ENCODE data around the gene NUBPL.
"Not testable (repeated sequence)": the region's sequence is repeated elsewhere in the genome, so short reads cannot be mapped to it uniquely, and the experiment has no call there.

The NUBPL gene

DNA sequence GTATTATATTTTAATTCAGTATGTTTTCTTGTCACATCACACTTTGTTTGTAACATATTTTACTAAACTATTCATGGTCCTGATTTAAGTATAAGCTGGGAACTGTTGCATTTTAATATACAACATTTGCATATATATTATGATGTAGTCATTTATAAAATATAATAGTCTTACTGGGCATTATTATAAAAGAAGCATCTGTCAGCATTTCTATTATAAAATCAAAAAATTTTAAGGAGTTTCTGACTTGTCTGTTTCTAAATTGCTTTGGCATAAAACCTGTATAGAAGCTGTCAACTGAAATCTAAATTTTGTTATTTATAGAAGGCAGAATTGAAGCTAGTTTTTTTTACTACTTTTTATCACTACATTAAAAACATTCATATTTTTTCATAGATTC lies 166.6 kb downstream of the NUBPL start:
- DNase-seq (ENCODE audit: low read depth in 1 of 2, low spot score in 1 of 2), result no peak

DNA sequence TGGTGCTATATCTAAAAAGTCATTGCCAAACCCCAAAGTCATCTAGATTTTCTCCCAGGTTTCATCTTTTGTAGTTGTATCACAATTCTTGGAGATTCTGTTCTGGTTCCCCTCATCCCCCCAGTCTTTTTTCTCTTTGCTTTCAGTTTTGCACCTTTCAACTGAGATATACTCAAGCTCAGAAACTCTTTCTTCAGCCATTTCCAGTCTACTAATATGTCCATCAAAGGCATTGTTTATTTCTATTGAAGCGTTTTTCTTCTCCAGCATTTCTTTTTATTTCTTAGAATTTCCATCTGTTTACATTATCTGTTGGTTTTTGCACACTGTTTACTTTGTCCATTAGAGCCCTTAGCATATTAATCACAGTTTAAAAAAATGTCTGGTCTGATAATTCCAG lies 179.5 kb downstream of the NUBPL start:
- DNase-seq (ENCODE audit: low read depth in 1 of 2, low spot score in 1 of 2), result no peak

DNA sequence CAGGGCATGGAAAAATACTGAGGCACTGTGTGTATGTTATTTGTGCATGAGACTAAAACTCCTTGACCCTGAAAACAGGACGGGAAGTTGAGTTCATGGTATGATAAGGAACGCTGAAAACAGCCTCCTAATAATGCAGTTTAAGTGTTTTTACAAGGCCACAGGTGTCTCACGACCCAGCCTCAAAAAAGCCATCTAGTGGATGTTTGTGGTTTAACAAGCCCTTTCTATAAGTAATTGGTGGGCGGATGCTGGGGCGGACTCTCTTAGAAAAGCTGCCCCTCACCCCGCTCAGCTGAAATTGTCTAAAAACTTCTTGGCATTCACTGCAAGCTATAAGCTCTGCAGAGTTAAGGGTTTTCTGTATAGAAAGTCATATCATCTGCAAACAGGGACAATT lies 184.5 kb downstream of the NUBPL start:
- no peak for DNase-seq (ENCODE audit: low read depth in 1 of 2, low spot score in 1 of 2)

DNA sequence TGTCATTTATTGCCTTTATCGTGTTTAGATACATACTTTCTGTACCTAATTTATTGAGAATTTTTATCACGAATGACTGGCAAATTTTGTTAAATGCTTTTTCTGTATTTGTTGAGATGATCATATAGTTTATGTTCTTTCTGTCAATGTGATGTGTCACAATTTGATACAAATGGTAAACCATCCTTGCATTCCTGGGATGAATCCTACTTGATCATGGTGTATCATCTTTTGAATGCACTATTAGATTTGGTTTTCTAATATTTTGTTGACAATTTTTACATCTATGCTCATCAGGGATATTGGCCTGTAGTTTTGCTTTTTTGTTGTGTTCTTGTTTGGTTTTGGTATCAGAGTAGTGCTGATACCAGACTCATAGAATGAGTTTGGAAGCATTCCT lies 185.1 kb downstream of the NUBPL start:
- DNase-seq (ENCODE audit: low read depth in 1 of 2, low spot score in 1 of 2), result no peak

DNA sequence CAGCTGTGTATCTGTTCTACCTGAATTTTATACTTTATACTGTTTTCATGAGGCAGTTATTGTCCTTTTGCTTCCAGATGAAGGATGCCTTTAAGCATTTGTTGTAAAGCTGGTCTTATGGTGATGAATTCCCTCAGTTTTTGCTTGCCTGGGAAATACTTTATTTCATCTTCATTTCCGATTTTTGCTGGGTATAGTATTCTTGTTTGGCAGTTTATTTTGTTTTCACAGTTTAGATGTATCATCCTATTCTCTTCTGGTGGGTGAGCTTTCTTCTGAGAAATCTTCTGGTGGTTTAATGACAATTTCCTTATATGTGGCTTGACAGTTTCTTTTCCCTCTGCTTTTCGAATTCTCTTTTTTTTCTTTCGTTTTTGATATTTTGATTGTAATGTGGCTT lies 188.1 kb downstream of the NUBPL start:
- no peak for DNase-seq (ENCODE audit: low read depth in 1 of 2, low spot score in 1 of 2)

DNA sequence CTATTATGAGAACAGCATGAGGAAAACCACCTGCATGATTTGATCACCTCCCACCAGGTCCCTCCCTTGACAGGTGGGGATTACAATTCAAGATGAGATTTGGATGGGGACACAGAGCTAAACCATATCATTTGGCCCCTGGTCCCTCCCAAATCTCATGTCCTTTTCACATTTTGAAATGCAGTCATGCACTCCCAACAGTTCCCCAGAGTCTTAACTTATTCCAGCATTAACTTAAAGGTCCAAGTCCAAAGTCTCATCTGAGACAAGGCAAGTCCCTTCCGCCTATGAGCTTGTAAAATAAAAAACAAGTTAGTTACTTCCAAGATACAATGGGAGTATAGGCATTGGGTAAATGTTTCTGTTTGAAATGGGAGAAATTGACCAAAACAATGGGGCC lies 189.8 kb downstream of the NUBPL start:
- DNase-seq (ENCODE audit: low read depth in 1 of 2, low spot score in 1 of 2), result not testable (repeated sequence)

DNA sequence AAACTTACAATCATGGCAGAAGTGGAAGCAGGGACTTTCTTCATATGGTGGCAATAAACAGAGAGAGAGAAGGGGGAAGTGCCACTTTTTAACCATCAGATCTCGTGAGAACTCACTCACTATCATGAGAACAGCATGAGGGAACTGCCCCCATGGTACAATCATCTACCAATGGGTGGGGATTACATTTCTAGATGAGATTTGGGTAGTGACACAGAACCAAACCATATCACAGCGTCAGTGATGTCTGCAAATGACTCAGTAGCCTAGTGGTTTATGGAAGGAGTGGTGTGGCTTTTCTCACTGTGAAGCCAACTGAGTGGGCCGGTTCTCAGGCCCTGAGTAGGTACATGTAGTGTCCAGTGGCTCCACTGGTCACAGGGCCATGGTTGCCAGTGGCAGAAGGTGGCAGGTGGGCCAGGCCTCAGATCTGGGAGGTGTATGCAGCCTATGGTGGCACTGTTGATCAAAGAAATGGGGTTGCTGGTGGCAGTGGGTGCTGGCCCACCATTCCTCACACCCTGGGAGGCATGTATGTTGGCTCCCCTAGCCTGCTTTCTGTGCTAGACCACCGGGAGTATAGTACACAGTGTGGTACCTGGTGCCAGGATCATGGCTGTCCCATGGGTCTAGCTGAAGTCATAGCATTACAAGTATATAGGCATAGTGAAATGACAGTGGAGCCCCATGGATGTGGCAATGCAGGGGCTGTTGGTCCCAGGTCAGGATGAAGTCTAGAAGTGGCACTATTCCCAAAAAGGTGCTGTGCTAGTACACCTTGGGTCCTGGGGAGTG lies 191.9 kb downstream of the NUBPL start:
- DNase-seq (ENCODE audit: low read depth in 1 of 2, low spot score in 1 of 2), result no peak

DNA sequence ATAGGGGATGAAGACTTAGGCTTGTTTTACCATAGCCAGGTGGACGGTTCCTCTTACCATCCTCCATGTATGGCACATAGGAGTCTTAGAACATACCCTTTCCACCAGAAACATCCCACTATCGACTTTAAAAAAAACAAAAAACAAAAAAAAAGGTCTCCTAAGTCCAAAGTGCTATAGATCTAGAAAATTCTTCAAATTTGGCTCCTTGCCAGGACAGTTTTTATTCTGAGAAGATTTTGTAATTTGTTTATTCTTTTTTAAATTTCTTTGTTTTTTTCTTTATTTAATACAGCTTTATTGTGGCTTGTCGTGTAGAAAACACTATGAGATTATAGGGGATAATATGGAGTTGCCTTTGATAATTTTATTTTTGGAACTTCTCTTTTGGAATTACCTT lies 197.7 kb downstream of the NUBPL start:
- DNase-seq (ENCODE audit: low read depth in 1 of 2, low spot score in 1 of 2), result no peak

DNA sequence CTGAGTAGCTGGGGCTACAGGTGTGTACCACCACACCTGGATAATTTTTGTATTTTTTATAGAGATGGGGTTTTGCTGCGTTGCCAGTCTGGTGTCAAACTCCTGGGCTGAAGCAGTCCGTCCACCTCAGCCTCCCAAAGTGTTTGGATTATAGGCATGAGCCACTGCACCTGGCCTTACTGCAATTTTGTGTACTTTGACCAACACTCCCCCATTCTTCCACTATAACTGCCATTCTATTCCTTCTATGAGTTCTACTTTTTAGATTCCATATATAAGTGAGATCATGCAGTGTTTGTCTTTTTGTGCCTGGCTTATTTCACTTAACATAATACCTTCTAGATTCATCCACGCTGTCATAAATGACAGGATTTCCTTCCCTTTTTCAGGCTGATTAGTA lies 199.1 kb downstream of the NUBPL start:
- DNase-seq (ENCODE audit: low read depth in 1 of 2, low spot score in 1 of 2), result no peak

DNA sequence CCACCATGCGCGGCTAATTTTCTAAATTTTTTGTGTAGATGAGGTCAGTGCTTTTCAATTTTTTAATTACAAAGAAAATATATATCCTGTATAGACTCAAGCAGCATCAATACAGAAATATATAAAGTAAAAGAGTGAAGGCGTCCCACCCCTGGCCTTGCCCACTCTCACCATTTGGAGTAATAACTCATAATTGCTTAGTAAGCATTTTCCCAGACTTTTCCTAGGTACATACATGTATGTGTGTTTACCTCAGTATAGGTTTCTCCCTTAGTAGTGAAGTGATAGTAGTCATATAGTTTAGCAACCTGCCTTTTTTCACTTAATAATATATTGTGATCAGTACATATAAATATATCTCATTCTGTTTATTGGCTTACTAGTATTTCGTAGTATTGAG lies 200.1 kb downstream of the NUBPL start:
- no peak for DNase-seq (ENCODE audit: low read depth in 1 of 2, low spot score in 1 of 2)

DNA sequence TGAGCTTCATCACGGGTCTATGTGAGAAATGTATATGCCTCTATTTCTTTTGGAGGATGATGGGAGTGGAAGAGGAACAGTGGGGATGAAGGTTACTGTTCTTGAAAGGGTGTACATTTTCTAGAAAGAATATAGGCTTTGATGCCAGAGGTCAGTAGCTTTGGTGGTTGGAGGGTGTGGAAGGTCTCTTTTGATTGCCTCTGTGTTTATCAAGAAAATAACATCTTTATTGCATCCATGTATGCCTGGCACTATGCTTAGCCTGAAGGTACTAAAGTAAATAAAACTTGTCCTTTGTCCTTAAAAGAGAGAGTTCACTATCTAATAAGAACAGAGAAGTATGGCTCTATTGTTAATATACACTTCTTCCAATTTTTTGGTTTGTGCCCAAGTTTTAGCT lies 201.8 kb downstream of the NUBPL start:
- no peak for DNase-seq (ENCODE audit: low read depth in 1 of 2, low spot score in 1 of 2)

DNA sequence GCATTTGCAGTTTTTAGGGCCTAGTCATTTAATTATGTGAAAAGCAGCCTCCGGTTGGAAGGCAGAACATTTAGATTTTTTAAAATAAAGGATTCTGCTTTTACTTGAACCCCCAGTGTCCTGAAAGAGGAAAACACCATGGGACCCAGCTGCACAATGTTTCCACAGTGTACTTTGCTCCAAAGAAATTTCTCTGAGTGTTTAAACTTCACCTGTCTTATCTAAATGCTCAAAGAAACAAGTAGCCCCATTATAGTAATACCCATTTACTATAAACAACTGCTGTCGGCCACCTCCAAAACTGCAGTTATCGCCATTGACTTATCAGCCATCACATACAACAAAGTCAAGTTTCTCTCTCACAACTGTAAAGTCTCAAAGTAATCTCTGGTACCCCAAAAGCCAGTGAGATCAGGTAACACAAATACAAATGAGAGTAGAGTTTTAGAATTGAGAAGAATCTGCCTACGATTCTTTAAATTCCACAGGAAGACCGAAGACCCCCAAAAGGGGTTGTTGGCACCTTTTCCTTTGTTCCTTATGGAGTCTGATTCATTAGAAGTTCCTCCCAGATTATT lies 205.2 kb downstream of the NUBPL start:
- no peak for DNase-seq (ENCODE audit: low read depth in 1 of 2, low spot score in 1 of 2)

DNA sequence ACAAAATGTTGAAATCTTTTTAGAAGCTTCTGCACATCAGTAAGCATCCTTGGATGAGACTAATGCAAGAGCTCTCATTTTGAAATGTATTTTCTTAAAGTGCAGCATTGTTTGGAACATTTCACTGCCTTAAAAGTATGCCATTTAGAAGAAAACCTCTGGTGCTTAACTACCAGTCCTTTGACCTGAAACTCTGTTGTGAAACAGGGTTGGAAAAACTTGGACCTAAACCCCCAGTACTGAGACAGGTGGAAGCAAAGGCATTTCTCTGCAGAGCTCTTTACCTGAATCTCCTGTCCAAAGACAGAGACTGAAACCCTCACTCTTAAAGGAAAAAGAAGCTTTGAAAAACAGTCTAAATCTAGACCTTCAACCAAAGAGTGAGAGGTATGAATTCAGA lies 207.2 kb downstream of the NUBPL start:
- no peak for DNase-seq (ENCODE audit: low read depth in 1 of 2, low spot score in 1 of 2)

DNA sequence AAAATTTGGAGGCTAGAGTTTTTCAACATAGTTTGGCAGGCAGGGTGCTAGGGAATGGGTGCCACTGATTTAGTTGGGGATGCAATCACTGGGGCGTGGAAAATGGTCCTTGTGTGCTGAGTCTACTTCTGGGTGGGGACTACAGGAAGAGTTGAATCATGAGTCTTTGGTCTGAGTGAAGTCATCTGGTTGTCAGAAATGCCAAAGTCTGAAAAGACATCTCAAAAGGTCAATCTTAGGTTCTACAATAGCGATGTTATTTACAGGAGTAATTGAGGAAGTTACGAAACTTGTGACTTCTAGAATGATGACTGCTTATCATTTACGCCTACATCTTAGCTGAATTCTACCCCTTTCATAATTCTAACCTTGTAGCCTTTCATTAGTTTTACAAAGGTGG lies 209.1 kb downstream of the NUBPL start:
- DNase-seq (ENCODE audit: low read depth in 1 of 2, low spot score in 1 of 2), result no peak

DNA sequence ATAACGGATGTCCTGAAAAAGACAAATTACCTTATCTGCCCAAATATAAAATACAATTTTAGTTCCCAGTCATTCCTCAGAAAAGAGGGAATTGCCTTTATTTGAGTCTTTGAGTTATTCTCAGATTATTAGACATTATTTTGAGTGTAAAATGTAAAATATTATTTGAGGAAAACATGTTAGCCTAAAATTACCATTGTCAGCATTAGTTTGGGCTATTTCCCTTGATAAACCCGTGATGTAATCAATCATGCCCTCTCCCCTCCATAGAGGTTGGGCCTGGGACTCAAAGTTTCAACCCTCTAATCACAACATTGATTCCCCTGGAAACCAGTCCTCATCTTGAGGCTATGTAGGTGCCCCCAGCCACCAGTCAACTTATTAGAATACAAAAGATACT lies 213.4 kb downstream of the NUBPL start:
- no peak for DNase-seq (ENCODE audit: low read depth in 1 of 2, low spot score in 1 of 2)

DNA sequence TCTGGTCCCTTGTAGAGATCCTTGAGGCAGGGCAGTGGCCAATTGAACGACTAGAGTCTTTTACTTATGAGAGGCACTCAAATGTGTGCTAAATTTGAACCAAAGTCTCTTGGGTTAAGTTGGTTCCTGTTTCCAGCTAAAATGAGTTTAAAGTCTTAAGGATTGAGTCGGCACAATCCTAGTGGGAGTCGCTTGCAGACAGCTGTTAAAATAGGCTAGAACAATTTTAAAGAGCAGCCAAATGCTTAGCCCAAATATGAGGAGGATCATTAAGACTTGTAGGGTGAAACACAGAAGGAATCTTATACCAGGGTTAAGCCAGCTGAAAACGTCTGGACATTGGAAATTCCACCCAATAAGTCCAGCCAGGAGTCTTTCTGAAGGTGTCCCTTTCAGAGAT lies 216.1 kb downstream of the NUBPL start:
- DNase-seq (ENCODE audit: low read depth in 1 of 2, low spot score in 1 of 2), result no peak

DNA sequence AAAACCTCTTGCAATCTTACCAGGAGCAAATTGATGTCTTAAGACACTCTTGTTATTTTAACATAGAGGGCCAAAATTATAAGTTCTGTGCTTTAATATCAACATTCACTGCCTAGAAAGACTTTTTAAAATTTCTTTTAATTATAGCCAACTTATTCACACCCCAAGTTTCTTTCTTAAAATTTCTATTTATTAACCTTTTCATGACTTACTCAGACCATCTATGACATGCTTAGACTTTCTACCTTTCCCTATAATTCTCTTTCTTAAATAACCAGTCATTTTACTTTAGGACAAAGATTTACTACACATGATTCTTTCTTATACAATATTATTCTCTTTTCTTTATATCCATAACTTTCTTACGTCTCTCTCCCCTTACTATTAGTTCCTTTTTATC lies 220.4 kb downstream of the NUBPL start:
- DNase-seq (ENCODE audit: low read depth in 1 of 2, low spot score in 1 of 2), result no peak

DNA sequence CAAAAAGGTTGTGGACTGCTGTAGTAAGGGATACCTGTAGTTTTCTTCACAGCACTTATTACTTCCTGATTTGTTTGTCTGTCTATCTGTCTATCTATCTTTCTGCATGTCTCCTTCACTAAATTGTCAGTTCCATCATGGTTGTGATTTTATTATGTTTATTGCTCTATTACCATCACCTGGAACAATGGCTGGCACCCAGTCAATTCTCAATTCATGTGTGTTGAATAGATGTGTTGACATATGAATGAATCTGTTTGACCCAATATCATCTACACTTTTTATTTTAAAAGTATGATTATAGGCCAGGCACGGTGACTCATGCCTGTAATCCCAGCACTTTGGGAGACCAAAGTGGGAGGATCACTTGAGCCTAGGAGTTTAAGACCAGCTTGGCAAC lies 224.4 kb downstream of the NUBPL start:
- DNase-seq (ENCODE audit: low read depth in 1 of 2, low spot score in 1 of 2), result no peak

DNA sequence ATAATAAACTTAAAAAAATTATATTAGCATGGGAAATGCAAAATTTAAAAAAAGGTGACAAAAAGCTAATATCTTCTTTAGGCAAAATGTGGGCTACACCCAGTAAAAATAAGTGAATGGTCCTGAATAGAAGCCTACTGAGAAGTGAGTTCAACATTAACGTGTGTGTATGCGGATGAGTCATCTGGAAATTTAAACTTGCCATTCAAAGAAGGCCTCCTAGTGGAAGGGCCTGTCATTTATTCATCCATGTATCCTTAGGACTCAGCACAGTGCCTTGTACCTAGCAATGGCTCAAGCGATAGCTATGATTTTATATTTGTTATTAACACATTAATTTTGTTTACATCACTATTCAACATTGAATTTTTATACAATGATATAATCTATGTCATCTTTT lies 226.2 kb downstream of the NUBPL start:
- DNase-seq (ENCODE audit: low read depth in 1 of 2, low spot score in 1 of 2), result no peak

DNA sequence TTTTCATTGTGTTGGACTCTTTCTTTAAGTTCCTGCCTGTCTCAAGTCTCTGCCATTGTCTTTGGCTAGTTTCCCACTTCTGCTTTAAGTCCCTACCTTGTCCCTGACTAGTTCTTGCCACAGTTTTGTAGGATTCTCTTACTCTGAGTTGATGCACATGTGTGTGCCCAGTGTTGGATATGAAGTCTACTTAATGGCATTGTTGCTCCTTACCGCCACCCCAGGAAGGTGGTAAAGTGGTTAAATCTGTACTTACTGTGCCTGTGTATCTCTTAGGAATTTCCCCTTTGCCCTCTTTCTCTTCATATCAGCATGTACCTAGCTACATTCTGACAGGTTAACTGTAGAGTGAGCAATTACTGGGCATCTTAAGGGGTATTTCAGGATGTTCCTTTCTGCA lies 227.1 kb downstream of the NUBPL start:
- no peak for DNase-seq (ENCODE audit: low read depth in 1 of 2, low spot score in 1 of 2)

DNA sequence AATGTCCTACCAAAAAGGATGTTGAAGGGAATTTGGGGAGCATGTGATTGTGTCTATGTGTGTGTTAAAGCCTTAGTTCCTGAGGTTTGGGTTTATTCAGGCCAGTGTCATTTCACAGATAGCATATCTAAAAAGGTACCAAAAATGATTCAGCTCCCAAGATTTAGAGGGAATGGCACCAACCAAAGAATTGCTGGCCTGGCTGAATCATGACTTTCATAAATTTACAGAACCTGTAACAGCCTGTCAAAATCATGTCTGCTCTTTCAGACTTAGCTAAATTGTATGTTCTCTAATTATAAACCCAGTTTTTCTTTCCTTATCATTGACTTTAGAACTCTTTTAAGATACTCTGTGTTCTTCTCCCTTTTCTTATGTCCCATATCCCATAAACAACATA lies 231.5 kb downstream of the NUBPL start:
- no peak for DNase-seq (ENCODE audit: low read depth in 1 of 2, low spot score in 1 of 2)

DNA sequence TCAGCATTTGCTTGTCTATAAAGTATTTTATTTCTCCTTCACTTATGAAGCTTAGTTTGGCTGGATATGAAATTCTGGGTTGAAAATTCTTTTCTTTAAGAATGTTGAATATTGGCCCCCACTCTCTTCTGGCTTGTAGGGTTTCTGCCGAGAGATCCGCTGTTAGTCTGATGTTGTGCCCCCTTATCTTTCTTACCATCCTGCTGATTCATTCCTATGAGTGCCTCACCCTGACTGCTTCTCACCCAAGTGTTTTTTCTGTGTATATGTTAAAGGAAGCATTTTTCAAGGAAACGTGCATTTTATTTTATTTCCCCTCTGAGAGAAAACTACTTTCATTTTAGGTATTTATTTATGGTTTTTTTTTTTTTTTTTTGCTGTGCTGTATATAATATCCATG lies 236.7 kb downstream of the NUBPL start:
- DNase-seq (ENCODE audit: low read depth in 1 of 2, low spot score in 1 of 2), result not testable (repeated sequence)

DNA sequence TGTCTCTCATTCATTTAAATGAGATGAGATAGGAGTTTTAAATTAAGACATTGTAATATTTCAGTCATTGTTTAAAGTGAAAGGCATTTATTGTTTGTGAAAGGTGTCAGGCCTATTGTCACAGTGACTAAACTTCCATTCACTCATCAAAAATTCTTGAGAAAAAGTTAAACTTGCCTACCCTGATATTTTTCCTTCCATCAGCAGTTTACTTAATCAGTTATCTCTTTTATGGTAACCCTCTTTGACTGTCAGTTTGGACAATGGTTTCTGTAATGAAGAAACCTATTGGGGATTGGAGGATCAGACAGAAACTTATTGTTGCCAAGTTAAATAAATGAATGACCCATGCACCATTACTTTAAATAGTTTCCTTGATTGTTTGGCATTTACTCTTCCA lies 241.6 kb downstream of the NUBPL start:
- no peak for DNase-seq (ENCODE audit: low read depth in 1 of 2, low spot score in 1 of 2)

Data from activated T-helper 1 cell treated with anti-CD3 and anti-CD28 coated beads, Interleukin-2, amount 50 U/mL, for 16 hours (primary cell).